Measurements from ENCODE around the gene MDM2.

DNA sequence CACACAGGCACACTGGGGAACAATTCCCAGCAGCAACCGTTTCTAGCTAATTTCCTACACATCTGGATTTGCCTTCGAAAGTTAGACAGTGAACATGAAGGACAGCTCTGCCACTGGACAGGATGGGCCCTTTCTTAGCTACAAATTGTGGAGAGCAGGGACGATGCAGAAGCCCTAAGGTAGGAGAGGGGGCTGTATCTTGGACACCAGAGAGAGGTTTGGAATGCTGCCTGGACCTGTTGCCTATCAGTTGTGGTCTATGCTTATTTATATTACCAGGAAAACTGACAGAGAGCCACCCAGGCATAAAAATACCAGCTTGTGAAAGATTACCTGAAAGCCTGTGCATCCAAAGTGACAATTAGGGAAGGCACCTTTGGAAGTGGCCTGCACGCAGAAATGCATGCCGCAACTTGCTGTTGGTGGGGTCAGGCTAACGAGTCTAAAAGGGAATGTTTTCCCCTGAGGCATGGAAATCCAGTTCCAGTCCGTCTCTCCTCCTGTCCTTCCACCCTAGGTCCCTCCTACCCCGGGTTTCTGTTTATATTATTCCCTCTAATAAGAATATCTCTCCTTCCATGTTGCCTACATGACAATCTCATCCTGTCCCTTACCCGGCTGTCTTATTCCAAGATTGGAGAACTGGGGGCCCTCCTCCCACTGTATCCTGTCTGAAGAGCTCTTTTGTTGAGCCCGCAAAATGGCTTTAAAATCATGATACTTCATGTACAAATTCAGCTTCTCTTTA, 60.2 kb downstream of the MDM2 start:
- TF ChIP-seq, protein P1, sequence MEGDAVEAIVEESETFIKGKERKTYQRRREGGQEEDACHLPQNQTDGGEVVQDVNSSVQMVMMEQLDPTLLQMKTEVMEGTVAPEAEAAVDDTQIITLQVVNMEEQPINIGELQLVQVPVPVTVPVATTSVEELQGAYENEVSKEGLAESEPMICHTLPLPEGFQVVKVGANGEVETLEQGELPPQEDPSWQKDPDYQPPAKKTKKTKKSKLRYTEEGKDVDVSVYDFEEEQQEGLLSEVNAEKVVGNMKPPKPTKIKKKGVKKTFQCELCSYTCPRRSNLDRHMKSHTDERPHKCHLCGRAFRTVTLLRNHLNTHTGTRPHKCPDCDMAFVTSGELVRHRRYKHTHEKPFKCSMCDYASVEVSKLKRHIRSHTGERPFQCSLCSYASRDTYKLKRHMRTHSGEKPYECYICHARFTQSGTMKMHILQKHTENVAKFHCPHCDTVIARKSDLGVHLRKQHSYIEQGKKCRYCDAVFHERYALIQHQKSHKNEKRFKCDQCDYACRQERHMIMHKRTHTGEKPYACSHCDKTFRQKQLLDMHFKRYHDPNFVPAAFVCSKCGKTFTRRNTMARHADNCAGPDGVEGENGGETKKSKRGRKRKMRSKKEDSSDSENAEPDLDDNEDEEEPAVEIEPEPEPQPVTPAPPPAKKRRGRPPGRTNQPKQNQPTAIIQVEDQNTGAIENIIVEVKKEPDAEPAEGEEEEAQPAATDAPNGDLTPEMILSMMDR (IDR thresholded peaks at IDR 0.05; ENCODE audit: control extremely low read depth in 1 of 3, insufficient read depth in 1 of 3, low read depth in 1 of 3, low read length in 3 of 3): no peak
- no peak for TF ChIP-seq EP300 (IDR thresholded peaks at IDR 0.05; ENCODE audit: borderline replicate concordance in 1 of 2, low read depth in 2 of 2, low read length in 2 of 2)
- TF ChIP-seq SIRT6 (IDR thresholded peaks at IDR 0.05; ENCODE audit: low read length): no peak
- no peak for TF ChIP-seq RFX5 (IDR thresholded peaks at IDR 0.05; ENCODE audit: borderline replicate concordance, low read depth, low read length)
- TF ChIP-seq JUN (IDR thresholded peaks at IDR 0.05; ENCODE audit: low read depth, low read length): no peak
- TF ChIP-seq CHD1 (IDR thresholded peaks at IDR 0.05; ENCODE audit: low read depth, low read length): no peak
- TF ChIP-seq, protein P2, sequence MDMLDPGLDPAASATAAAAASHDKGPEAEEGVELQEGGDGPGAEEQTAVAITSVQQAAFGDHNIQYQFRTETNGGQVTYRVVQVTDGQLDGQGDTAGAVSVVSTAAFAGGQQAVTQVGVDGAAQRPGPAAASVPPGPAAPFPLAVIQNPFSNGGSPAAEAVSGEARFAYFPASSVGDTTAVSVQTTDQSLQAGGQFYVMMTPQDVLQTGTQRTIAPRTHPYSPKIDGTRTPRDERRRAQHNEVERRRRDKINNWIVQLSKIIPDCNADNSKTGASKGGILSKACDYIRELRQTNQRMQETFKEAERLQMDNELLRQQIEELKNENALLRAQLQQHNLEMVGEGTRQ (IDR thresholded peaks at IDR 0.05; ENCODE audit: low read length): no peak
- TF ChIP-seq POLR2A (IDR thresholded peaks at IDR 0.05; ENCODE audit: control extremely low read depth in 1 of 2, low read depth in 2 of 2, low read length in 2 of 2): no peak
- TF ChIP-seq POLR2AphosphoS5 (IDR thresholded peaks at IDR 0.05; ENCODE audit: low read depth, low read length): no peak
- TF ChIP-seq GTF2F1 (IDR thresholded peaks at IDR 0.05; ENCODE audit: borderline replicate concordance, low read depth, low read length): no peak
- TF ChIP-seq SP1 (IDR thresholded peaks at IDR 0.05; ENCODE audit: low read depth, low read length): no peak
- TF ChIP-seq CEBPB (IDR thresholded peaks at IDR 0.05; ENCODE audit: low read depth, low read length): no peak
- TF ChIP-seq, protein P3, sequence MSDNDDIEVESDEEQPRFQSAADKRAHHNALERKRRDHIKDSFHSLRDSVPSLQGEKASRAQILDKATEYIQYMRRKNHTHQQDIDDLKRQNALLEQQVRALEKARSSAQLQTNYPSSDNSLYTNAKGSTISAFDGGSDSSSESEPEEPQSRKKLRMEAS (IDR thresholded peaks at IDR 0.05): no peak
- TF ChIP-seq EZH2 (IDR thresholded peaks at IDR 0.05; ENCODE audit: low read depth, low read length, severe bottlenecking): no peak

All from H1 (cell line).